GM19438 (cell line): ENCODE data around the gene FLII.
"Not testable (repeated sequence)": the region's sequence is repeated elsewhere in the genome, so short reads cannot be mapped to it uniquely, and the experiment has no call there.

ENCODE experiments used
- ATAC-seq: cut with Tn5 transposase; IDR thresholded peaks from one replicate; pipeline ENCODE4 v1.9.1; 2021; ENCODE audit warnings: low read depth; ENCODE audit not compliant: unreplicated experiment

The FLII gene

DNA sequence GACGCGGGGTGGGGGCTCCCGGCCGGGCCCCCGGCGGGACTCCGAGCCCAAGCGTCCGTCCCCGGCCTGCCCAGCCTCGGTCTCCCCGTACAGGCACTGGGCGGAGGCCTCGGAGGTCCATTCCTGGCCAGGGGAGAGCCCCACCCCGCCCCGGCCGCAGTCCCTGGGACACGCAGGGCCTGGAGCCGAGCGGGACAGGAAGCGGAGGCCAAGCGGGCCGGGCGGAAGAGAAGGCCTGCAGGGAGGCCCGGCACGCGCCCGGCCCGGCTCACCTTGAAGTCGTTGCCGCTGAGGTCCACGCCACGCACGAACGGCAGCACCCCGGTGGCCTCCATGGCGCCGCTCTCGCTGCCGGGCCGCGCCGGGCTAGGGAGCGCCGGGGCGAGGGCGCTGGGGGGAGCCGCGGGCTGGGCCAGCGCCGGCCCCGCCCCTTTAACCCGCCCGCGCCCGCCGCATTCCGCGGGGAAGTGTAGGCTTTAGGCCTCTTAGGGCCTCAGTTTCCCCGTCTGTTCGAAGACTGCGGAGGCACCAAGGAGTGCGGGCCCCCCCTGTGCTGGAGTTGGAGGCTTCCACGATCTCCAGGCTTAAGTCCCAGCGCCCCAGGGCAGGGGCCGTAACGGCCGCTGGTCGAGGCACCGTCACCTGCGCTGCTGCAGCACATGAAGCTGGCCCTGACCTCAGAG is at the start of gene FLII:
Gene FLII, minus strand, starts transcription at position 383 of the 683 bp plus-strand sequence. Its CDS starts 48 bp downstream, at position 335.
- no peak for ATAC-seq

DNA sequence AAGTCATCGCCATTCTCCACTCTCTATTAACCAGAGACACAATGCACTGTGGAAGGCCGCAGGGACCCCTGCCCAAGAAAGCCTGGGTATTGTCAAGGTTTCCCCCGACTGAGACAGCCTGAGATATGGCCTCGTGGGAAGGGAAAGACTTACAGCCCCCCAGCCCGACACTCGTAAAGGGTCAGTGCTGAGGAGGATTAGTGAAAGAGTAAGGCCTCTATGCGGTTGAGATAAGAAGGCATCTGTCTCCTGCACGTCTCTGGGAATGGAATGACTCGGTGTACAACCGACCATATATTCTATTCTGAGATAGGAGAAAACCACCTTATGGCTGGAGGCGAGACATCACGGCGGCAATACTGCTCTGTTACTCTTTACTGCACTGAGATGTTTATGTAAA is 44.7 kb upstream of the FLII start:
- ATAC-seq: not testable (repeated sequence)

DNA sequence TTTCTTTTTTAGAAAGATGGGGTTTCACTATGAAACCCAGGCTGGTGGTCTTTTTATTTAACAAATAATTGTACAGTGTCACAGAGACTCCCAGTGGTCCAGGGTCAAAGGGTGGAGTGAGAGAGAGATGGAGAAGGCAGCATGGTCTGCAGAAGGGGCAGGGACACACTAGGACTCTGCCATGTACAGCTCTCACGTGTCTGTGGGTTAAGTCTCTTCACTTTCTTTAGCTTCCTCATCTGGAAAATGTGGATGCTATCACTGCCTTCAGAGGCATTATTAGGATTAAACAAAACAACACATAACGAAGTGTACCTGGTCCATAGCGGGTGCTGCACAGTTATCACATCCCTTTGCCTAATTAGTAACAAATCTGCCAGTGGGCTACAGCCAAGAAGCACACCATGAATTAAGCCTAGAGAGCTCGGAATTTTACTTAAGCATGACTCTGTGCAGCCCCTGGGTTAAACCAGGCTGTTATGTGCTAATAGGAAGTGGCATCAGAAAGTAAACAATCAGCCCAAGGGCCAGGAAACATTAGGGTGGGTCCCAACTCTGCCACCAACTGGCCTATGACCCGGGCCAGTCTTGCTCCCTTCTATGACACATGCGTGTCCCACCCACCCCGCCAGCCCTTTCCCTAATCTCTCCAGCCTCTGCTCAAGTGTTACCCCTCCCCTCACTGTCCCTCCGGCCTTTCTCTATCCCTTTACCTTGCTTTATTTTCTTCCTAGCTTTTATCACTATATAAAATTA is 42.4 kb upstream of the FLII start:
- ATAC-seq: no peak

DNA sequence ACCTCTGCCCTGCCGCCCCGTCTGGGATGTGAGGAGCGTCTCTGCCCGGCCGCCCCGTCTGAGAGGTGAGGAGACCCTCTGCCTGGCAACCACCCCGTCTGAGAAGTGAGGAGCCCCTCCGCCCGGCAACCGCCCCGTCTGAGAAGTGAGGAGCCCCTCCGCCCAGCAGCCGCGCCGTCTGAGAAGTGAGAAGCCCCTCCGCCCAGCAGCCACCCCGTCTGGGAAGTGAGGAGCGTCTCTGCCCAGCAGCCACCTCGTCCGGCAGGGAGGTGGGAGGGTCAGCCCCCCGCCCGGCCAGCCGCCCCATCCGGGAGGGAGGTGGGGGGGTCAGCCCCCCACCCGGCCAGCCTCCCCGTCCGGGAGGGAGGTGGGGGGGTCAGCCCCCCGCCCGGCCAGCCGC is 39.5 kb upstream of the FLII start:
- not testable (repeated sequence) for ATAC-seq

DNA sequence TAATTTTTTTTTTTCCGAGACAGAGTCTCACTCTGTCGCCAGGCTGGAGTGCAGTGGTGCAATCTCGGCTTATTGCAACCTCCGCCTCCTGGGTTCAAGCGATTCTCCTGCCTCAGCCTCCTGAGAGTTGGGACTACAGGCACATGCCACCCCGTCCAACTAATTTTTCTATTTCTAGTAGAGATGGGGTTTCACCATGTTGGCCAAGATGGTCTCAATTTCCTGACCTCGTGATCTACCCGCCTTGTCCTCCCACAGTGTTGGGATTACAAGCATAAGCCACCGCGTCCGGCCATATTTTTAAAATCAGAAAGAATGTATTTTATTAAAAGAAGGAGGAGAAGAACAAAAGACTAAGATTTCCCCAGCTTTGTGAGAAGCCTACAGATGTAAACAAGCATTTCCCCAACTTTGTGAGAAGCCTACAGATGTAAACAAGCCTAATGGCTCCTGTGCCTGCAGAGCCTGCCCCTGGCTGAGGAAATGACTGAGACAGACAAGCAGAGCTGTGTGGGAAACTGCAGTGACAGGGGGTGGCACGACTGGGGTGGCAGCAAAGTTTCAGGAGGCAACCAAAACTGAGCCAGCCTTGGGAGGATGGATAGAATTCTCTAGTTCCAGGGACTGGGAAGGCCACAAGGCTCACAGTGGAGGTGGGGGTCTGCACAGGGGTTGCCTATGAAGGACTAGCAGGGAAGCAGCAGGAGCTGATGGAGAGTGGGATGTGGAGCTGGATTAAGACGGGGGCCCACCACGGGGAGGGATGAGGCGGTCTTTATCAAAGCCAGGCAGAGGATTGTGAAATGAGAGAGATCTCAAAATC is 33.4 kb upstream of the FLII start:
- no peak for ATAC-seq

DNA sequence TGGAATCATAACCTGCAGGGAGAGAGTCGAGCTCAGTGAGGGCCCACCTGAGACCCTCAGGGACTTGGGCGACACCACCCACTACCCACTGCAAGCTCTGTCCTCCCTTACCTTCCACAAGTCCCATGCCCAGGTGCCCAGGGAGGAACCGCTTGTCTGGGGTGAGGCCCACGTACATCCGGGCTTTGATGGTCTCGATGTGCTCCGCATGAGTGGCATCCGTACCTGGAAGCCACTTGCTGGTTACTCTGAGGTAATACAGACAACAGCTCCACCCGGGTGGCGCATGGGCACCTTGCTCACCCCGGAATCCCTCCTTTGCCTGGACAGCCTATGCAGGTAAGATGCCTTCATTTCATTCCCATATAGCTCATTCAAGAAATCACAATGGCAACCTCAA is 26.8 kb upstream of the FLII start:
- no peak for ATAC-seq

DNA sequence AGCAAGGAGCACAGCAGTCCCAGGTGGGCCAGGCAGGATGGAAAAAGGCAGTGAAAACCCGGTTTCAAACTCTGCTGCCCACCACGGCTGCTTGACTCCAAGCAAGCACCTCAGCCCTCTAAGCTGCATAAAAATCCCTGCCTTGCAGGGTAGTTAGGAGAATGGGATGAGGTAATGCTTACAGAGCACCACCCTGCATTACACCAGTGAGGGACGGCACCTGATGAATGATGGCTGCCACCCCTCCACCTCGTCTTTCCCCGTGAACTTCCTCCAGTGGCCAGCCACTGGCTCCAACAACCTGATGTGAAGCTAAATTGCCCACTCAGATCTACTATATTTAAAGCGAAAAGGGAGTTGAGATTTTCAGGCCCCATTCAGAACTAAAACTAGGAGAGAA is 23.2 kb upstream of the FLII start:
- ATAC-seq: no peak

DNA sequence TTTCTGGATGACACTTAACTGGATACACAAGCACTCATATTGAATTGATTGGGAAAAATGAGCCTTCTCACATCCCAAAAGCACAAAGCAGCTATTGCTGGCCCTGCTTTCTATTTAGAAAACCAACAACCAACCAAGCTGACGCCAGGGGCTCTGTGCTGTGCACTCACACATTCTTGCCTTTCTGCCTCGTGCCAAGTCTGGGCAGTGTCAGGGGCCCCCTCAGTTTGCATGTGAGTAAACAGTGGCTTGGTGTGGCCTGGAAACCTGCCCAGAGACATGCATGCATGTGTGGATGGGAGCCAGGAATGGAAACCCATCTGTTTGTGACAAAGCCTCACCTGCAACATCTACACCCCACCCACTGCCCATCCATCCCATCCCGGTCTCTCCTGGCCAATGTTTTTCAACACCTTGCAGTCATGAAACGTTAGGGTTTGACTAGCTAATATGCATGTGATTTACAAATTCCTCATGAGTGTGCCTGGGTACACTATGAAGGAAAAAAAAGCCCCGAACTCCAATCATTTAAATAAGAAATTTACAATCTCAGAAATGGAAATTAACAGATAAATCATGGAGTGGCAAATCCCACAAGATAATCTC is 22.3 kb upstream of the FLII start:
- no peak for ATAC-seq

DNA sequence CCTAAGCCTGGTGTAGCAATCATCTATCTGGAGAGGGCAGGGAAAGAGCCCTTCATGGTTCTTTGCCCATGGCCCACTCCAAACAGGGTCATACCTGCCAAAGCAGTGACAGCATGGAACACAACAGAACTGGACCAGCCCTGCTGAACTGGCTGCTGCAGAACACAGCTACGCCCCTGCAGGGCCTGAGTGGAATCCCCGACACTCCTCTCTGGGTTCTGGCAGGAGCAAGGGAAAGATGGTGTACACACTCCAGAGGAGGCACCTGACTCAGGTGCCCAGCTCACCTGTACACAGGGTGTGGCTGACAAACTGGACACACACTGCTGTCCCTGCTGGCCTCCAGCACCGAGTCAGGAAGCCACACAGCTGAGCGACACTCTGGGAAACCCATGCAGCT is 21.7 kb upstream of the FLII start:
- no peak for ATAC-seq

DNA sequence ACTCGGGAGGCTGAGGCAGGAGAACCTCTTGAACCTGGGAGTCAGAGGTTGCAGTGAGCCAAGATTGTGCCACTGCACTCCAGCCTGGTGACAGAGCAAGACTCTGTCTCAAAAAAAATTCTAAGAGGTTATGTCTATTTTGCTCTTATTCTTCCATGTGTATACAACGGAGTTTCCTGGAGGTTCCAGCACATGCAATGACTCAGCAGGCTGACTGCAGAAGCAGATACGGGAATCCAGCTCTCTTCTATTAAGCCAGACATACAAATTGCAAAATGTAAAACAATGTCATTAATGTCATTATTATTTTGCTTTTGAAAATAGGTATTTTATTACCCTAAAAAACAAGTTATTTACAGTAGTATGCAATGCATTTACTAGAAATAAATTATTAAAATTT is 20.3 kb upstream of the FLII start:
- no peak for ATAC-seq

DNA sequence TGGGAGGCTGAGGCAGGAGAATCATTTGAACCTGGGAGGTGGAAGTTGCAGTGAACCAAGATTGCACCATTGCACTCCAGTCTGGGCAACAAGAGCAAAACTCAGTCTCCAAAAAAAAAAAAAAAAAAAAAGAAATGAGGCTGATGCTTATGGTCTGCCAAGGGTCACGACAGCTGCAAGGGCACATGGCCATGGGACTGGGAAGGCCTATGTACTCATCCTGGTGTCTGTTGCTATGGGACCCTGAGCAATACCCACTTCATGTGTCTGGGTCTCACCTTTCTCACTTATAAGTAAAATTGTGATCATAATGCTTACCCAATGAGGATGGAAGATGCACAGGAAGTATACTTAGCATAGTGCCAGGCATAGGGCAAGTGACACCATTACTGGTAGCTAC is 18.5 kb upstream of the FLII start:
- ATAC-seq: no peak

DNA sequence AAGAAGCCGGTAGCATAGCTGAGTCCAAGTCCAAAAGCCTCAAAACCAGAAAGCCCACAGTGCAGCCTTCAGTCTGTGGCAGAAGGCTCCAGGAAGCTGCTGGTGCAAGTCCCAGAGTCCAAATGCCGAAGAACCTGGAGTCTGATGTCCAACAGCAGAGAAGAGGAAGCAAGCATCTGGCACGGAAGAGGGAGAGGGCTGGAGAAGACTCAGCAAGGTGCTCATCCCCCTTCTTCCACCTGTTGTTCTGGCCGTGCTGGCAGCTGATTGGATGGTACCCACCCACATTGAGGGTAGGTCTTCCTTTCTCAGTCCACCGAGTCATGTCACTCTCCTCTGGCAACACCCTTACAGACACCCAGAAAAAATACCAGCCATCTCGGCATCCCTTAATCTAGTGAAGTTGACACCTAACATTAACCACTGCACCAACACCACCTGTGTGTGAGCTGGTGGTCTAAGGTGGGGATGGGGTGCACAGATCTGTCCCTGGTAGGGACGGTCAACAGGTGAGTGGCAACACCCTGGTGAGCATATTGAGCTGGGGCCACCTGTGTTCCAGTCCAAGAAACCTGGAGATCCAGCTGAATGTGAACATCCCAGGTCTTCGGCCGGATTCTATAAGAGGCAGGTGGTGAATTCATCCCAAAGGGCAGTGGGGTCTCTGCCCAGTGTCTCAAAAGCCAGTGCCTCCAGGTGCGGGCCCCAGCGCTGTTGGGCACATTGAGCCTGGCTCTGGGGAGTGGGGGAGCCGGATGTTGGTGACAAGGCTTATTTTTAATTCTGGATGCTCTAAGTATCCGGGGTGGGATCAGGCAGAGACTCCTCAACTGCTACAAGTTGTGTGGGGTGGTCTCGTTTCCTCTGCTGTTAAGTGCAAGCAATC is 11.8 kb upstream of the FLII start:
- ATAC-seq: no peak

DNA sequence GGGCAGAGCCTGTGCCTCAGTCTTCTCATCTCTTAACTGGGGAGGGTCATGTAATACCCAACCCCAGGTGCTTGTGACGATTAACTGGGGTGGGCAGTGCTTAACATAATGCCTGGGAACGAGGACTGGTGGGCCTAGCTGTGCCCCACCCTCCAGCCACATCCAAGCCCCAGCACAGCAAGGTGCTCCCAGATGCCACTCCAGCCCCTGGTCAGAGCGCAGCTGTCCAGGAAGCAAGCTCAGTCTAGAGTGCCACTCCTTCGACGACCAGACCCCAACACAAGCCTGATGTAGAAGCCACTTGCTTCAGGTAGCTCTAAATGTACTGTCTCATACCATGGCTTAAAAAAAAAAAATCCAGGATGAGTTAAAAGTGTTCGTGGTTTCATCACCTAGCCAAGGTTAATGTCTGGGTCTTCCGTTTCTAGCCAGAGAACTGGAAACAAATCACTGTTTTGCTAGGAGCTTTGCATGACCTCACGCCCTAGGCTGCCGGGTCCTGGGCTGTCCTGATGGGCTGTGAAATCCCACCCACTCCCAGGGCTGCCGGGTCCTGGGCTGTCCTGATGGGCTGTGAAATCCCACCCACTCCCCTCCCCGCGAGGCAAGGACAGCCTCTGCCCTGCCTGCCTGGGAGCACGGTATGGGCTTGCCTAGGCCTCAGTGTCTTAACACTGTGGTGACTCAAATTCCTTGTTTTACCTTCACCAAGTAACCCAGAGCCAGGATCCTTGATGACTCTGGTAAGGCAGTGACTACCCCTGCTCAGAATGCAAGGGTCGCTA is 9.6 kb upstream of the FLII start:
- no peak for ATAC-seq

DNA sequence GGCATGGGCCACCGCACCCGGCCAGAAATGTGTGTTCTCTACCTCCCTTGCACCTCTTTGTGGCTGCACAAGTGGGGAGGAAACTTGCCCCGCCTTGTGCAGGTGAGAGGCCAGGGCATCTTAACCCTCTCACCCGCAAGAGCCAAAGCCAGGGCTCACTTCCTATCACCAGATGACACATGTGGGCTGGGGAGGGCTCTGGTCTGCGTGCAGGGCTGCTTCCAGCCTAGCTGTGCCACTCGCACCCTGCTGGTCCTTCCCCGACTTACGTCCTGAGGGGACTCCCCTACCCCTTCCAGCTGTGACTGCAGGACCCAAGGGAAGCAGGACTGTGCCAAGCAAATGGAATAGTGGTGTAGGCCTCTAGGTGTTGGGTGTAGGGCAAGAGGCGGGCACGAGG is 8.8 kb upstream of the FLII start:
- ATAC-seq: no peak

DNA sequence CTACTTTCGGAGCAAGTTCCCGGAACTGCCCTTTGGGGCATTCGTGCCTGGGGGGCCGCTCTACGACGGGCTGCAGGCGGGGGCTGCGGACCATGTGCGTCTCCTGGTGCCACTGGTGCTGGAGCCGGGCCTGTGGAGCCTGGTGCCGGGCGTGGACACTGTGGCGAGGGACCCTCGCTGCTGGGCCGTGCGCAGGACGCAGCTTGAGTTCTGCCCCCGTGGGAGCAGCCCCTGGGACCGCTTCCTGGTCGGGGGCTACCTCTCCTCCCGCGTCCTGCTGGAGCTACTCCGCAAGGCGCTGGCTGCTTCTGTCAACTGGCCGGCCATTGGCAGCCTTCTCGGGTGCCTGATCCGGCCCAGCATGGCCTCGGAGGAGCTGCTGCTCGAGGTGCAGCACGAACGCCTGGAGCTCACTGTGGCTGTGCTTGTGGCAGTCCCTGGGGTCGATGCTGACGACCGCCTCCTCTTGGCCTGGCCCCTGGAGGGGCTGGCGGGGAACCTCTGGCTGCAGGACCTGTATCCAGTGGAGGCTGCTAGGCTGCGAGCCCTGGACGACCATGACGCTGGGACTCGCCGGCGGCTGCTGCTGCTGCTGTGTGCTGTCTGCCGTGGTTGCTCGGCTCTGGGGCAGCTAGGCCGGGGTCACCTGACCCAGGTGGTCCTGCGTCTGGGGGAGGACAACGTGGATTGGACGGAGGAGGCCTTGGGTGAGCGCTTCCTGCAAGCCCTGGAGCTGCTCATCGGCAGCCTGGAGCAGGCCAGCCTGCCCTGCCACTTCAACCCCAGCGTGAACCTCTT is 5.5 kb upstream of the FLII start:
- ATAC-seq: no peak

DNA sequence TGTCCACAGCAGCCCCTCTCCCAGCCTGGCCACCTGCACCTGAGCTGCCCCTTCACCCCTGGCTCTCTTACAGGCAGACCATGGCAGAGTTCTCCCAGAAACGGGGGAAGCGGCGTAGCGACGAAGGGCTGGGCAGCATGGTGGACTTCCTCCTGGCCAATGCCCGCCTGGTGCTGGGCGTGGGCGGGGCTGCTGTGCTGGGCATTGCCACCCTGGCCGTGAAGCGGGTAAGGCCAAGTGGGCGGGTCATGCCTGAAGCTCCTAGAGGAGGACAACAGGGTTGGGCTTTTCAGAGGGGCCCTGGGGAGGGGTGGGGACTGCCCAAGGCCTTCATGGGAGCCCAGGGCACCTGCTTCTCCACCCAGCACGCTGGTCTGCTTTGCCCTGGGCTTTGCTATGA is 4.1 kb upstream of the FLII start:
- no peak for ATAC-seq

DNA sequence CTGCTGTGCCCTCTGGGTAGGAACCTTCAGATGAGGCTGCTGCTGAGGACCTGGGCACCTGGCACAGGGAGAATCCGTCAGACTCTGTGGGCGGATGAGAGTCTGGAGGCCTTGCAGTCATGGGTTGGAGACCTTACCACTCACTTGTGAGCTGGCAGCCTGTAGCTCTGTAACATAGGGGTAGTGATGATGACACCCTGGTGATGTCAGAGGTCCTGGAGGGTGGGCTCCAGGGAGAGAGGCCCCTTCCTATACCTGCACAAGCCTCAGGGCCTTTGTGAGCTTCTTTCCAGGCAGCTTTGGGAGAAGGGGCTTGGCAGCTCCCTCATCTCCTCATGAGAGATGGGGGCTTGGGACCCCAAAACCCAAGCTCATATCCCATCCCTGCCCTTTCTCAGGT is 3.6 kb upstream of the FLII start:
- no peak for ATAC-seq

DNA sequence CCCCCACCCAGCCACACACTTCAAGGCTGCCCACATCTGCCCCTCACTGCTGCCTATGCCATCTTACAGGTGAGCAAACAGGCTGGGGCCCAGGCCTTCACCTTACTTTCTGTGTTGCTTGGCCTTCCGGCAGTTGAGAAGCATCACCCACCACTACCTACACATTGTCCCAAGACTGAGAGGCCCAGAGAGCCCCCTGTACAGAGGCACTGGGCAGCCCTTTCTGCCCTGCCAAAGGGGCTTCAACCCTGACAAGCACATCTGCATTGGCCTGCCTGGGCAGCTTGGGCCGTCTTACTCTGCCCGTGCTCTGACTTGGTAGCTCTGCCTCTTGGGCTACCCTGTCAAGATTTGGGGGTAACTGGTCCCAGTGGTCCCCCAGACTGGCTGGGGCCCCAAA is 3.1 kb upstream of the FLII start:
- ATAC-seq: no peak

DNA sequence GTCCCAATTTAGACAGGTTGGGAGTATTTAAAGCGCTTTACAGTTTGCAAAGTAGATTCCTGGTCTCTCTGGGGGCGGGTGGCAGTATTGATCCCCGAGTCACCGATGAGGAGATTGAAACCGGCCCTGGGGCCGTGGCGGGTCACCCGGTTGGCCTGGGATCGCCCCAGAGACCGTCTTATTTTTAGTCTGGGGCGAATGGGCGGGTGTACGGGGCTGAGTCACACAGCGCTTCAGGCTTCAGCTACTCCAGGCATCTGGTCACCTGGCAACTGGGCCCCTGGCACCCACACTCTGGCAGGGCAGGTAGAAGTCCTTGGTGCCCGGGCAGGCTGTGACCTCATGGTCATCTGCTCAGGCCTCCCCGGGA is 2.6 kb upstream of the FLII start:
- ATAC-seq: no peak
